PC-9 (cell line): ENCODE data around the gene CNGB1.

Experiments
- EZH2 ChIP-seq: fragments of 200-600 bp; sonication (generic); IDR thresholded peaks from 2 replicates; pipeline ENCODE4 v1.8.0; 2017; ENCODE audit warnings: antibody characterized with exemption, low read depth
- TF ChIP-seq, protein P1 (sequence below): fragments of 200-600 bp; sonication (generic); conservative IDR thresholded peaks from 2 replicates; pipeline ENCODE4 v1.6.1; 2017; ENCODE audit warnings: mixed run types, antibody characterized with exemption, mild to moderate bottlenecking, moderate library complexity

DNA sequence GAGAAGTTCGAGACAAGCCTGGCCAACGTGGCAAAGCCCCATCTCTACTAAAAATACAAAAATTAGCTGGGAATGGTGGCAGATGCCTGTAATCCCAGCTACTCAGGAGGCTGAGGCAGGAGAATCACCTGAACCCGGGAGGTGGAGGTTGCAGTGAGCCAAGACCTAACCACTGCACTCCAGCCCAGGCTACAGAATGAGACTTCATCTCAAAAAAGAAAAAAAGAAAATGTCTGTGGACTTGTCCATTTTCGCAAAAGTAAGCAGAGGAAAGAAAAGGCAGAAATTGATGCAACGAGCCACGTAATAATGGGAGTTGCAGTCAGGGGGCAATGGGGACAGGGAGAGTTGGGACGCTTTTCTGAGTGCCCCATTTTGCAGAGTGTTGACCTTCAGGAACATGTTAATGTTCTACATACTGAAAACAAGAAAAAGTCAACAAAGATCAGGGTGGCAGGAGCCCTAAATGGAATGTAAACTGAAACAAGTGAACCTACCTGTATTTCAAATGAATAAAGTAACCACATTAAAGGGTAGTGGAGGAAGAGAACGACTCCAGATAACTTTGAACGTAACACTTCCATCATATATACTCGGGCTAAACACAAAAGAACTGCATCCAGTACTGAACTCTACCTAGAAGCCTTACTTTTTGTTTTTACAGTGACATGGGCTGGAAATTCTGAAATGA, 76.4 kb downstream of the CNGB1 start:
- TF ChIP-seq, protein P1, sequence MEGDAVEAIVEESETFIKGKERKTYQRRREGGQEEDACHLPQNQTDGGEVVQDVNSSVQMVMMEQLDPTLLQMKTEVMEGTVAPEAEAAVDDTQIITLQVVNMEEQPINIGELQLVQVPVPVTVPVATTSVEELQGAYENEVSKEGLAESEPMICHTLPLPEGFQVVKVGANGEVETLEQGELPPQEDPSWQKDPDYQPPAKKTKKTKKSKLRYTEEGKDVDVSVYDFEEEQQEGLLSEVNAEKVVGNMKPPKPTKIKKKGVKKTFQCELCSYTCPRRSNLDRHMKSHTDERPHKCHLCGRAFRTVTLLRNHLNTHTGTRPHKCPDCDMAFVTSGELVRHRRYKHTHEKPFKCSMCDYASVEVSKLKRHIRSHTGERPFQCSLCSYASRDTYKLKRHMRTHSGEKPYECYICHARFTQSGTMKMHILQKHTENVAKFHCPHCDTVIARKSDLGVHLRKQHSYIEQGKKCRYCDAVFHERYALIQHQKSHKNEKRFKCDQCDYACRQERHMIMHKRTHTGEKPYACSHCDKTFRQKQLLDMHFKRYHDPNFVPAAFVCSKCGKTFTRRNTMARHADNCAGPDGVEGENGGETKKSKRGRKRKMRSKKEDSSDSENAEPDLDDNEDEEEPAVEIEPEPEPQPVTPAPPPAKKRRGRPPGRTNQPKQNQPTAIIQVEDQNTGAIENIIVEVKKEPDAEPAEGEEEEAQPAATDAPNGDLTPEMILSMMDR = no peak
- TF ChIP-seq EZH2 = no peak
